B cell (primary cell): ENCODE measurements around the gene MRPS27. TPM values are rescaled to one million over a fixed set of nuclear protein-coding genes. Genes with fewer than 3 reads are reported as not detected.

Experiments
- ATAC-seq: fragments of 200-7000 bp; cut with Tn5 transposase; one replicate; pipeline ENCODE4 v1.10.0; 2021; ENCODE audit warnings: low read depth, mild to moderate bottlenecking, moderate number of reproducible peaks, moderate library complexity
- CTCF ChIA-PET: fragments of 350-600 bp; sonication (Branson Sonifier 250); formaldehyde crosslinking; loops from one replicate; lab custom pipeline; 2021; ENCODE audit warnings: antibody characterized with exemption, inconsistent platforms; lab: Charles Lee
- POLR2A ChIA-PET: fragments of 350-600 bp; sonication (Branson Sonifier 250); formaldehyde crosslinking; loops from one replicate; lab custom pipeline; 2021; ENCODE audit warnings: antibody characterized with exemption; lab: Charles Lee
- DNase-seq: peaks from one replicate; pipeline ENCODE4 v3.0.0; 2013
- H2AFZ ChIP-seq: 2 replicates; pipeline ENCODE4 v1.6.1; 2012; ENCODE audit warnings: mild to moderate bottlenecking, low read depth, low read length; ENCODE audit not compliant: insufficient read depth, poor library complexity, severe bottlenecking
- H3K27ac ChIP-seq, 2 donors: 1 replicate in 1 of 2; 2 replicates in 1 of 2; pipeline ENCODE4 v1.5.1; 2012 to 2013; ENCODE audit warnings: low read length in 2 of 2, mild to moderate bottlenecking in 2 of 2, moderate library complexity in 1 of 2
- H3K27me3 ChIP-seq, 4 experiments: fragments of 200-600 bp in 1 of 4; sonication (generic) in 1 of 4; replicated peaks in 1 of 4; 1 replicate in 2 of 4; 2 replicates in 2 of 4; pipeline versions ENCODE4 v1.6.1 to v1.7.0; 2013 to 2016; ENCODE audit warnings: low read length in 3 of 4, mild to moderate bottlenecking in 2 of 4, mixed read lengths in 1 of 4, moderate library complexity in 1 of 4; ENCODE audit not compliant: insufficient read depth in 4 of 4, control insufficient read depth in 3 of 4; ENCODE audit errors: control extremely low read depth in 1 of 4
- H3K36me3 ChIP-seq, 2 experiments: replicated peaks in 1 of 2; 1 replicate in 1 of 2; 2 replicates in 1 of 2; pipeline versions ENCODE4 v1.6.1 to v1.7.1; 2013; ENCODE audit warnings: low read length in 1 of 2; ENCODE audit not compliant: insufficient read depth in 2 of 2, control insufficient read depth in 1 of 2; ENCODE audit errors: control extremely low read depth in 1 of 2, extremely low read depth in 1 of 2
- H3K4me1 ChIP-seq, 2 donors: fragments of 200-600 bp in 1 of 2; sonication (generic) in 1 of 2; 1 replicate in 1 of 2; 2 replicates in 1 of 2; pipeline versions ENCODE4 v1.5.1 to v1.6.1; 2013 to 2017; ENCODE audit warnings: low read length in 2 of 2; ENCODE audit not compliant: control insufficient read depth in 2 of 2, insufficient read depth in 2 of 2
- H3K4me2 ChIP-seq: replicated peaks from 2 replicates; pipeline ENCODE3; 2012; ENCODE audit warnings: mild to moderate bottlenecking, low read depth, low read length; ENCODE audit not compliant: poor library complexity, severe bottlenecking
- H3K4me3 ChIP-seq, 5 experiments: fragments of 200-600 bp in 1 of 5; sonication (generic) in 1 of 5; 1 replicate in 3 of 5; 2 replicates in 2 of 5; pipeline versions ENCODE4 v1.5.1 to v1.7.0; 2011 to 2016; ENCODE audit warnings: low read length in 4 of 5, mild to moderate bottlenecking in 4 of 5, low read depth in 2 of 5, control low read depth in 1 of 5, moderate library complexity in 1 of 5; ENCODE audit not compliant: insufficient read depth in 1 of 5; ENCODE audit errors: control extremely low read depth in 1 of 5, extremely low read depth in 1 of 5
- H3K79me2 ChIP-seq: fragments of 200-600 bp; sonication (generic); one replicate; pipeline ENCODE4 v1.6.0; 2016; ENCODE audit warnings: low read length; ENCODE audit not compliant: control insufficient read depth, insufficient read depth
- H3K9ac ChIP-seq: fragments of 200-600 bp; sonication (generic); 2 replicates; pipeline ENCODE4 v1.6.1; 2017; ENCODE audit warnings: mild to moderate bottlenecking, low read length, moderate library complexity
- H3K9me3 ChIP-seq, 3 donors: one replicate each; pipeline versions ENCODE4 v1.6.1 to v1.7.1; 2013; ENCODE audit warnings: low read length in 2 of 3; ENCODE audit not compliant: control insufficient read depth in 2 of 3, insufficient read depth in 1 of 3; ENCODE audit errors: control extremely low read depth in 1 of 3
- H4K20me1 ChIP-seq: 2 replicates; pipeline ENCODE4 v1.6.0; 2012; ENCODE audit warnings: mild to moderate bottlenecking, low read length; ENCODE audit not compliant: insufficient read depth, control insufficient read depth, poor library complexity, severe bottlenecking
- H3K27ac Mint-ChIP-seq: one replicate; pipeline ENCODE4 v1.8.0; 2021; ENCODE audit warnings: mixed read lengths
- H3K27me3 Mint-ChIP-seq: one replicate; pipeline ENCODE4 v1.8.0; 2021; ENCODE audit warnings: mixed read lengths
- H3K4me1 Mint-ChIP-seq: one replicate; pipeline ENCODE4 v1.8.0; 2021; ENCODE audit warnings: mixed read lengths
- H3K4me3 Mint-ChIP-seq: one replicate; pipeline ENCODE4 v1.8.0; 2021; ENCODE audit warnings: mixed read lengths
- H3K9me3 Mint-ChIP-seq: one replicate; pipeline ENCODE4 v1.8.0; 2022; ENCODE audit warnings: mixed read lengths; ENCODE audit not compliant: insufficient read depth
- CTCF ChIP-seq: fragments of 200-600 bp; IDR thresholded peaks from one replicate; pipeline ENCODE4 v1.8.0; 2022; ENCODE audit warnings: antibody characterized with exemption, mild to moderate bottlenecking
- EZH2 ChIP-seq: IDR thresholded peaks from 2 replicates; pipeline ENCODE4 v1.6.1; 2012; ENCODE audit warnings: borderline replicate concordance, low read depth, mild to moderate bottlenecking, moderate library complexity, low read length; ENCODE audit not compliant: insufficient read depth, poor library complexity, severe bottlenecking
- whole genome bisulfite sequencing: methylation state at CpG from one replicate; pipeline ENCODE4 v1.1.5; 2013; ENCODE audit warnings: missing lambda C conversion rate; ENCODE audit not compliant: insufficient coverage; 5-methylcytosine and 5-hydroxymethylcytosine counted together
- intact Hi-C: fragments of 100-400 bp; cut with micrococcal nuclease; formaldehyde crosslinking; loops from one replicate; pipeline ENCODE4 v1.10.0; 2022
- polyA plus RNA-seq: library from polyadenylated mRNA; depleted of rRNA; stranded (reverse); fragments of >200 nt; gene quantifications from 2 replicates; pipeline ENCODE4 v1.2.3, GENCODE V29; 2012
- total RNA-seq, 2 donors: library from RNA; stranded (reverse); fragments of 120-200 nt in 1 of 2; gene quantifications; 1 replicate in 1 of 2; 2 replicates in 1 of 2; pipeline versions ENCODE4 v1.2.3 to v1.2.4, GENCODE V29; 2013 to 2022

MRPS27 gene
- total and polyA plus RNA-seq, 2 donors (not counting 1 experiment from before 2014, with no cell fraction given) = 33.4 to 58.3 TPM

- ChIA-PET POLR2A (no interaction called here), CTCF (interaction anchor here (0.9 kb wide), 1 partner anchor 8 kb away, joined by 3 read pairs; no protein-coding TSS in a partner anchor)
- Histone ChIP-seq H2AFZ (no peak overlapping the region), H3K27ac (no peak overlapping the region), H3K4me1 (no peaks in the 10 kb centered on the region), H3K79me2 (peaks cover 10% of the 10 kb centered on the region), H3K9ac (no peak overlapping the region), H3K36me3 (peaks cover 0 to 1% of the 10 kb centered on the region in 2 experiments), H3K4me3 (no peak overlapping the region), H3K9me3 (no peaks in the 10 kb centered on the region), H3K27me3 (no peaks in the 10 kb centered on the region), H3K4me2 (no peak overlapping the region), H4K20me1 (peaks cover 6% of the 10 kb centered on the region)
- TF ChIP-seq CTCF = no peak
- no peaks in the 10 kb centered on the region for H3K9me3 Mint-ChIP-seq
- DNase-seq (no peak), ATAC-seq (no peak)
- intact Hi-C loops = loop anchor here (5.0 kb wide), 2 partner anchors 42 to 128 kb away; no protein-coding TSS in a partner anchor
- no peak overlapping the region for H3K4me3 Mint-ChIP-seq
- WGBS = no CpG with 5 or more reads among the region's 5 CpGs
- peaks cover 9% of the 10 kb centered on the region for H3K4me1 Mint-ChIP-seq
- no peak overlapping the region for H3K27ac Mint-ChIP-seq
- no peaks in the 10 kb centered on the region for H3K27me3 Mint-ChIP-seq
Measured at GRCh38 chr5:72265032-72265877, 54.8 kb downstream of the MRPS27 start.

- peaks cover 9% of the 10 kb centered on the region for H3K79me2 ChIP-seq
- no peak for ATAC-seq
- no peaks in the 10 kb centered on the region for H3K27me3 Mint-ChIP-seq
Measured at GRCh38 chr5:72256536-72256935, 63.5 kb downstream of the MRPS27 start.

More at GRCh38 chr5:72256536-72256935, 63.5 kb downstream of the MRPS27 start:
- H4K20me1 ChIP-seq = no peaks in the 10 kb centered on the region
- intact Hi-C loops = no loop called here
- no peak overlapping the region for H3K4me3 ChIP-seq
- H3K27ac ChIP-seq = no peak overlapping the region
- no peak overlapping the region for H2AFZ ChIP-seq
- Mint-ChIP-seq H3K27ac (no peak overlapping the region), H3K9me3 (no peaks in the 10 kb centered on the region), H3K4me3 (no peak overlapping the region), H3K4me1 (peaks cover 10% of the 10 kb centered on the region)
- peaks cover 3 to 9% of the 10 kb centered on the region in 2 experiments for H3K36me3 ChIP-seq
- no CpG with 5 or more reads among the region's 2 CpGs for WGBS
- H3K27me3 ChIP-seq = no peaks in the 10 kb centered on the region
- no peaks in the 10 kb centered on the region for H3K9me3 ChIP-seq
- CTCF ChIA-PET = no interaction called here
- no peaks in the 10 kb centered on the region for H3K4me1 ChIP-seq
- POLR2A ChIA-PET = no interaction called here
- DNase-seq = no peak
- H3K4me2 ChIP-seq = no peak overlapping the region
- TF ChIP-seq EZH2 = no peak
- no peak for TF ChIP-seq CTCF
- H3K9ac ChIP-seq = no peak overlapping the region
